Adrenal gland (tissue), 19 donors: ENCODE results near the gene POLR3GL. TPM values are rescaled to one million over a fixed set of nuclear protein-coding genes. Genes with fewer than 3 reads are reported as not detected.

Source experiments
- DNase-seq, 7 donors: peaks; one replicate each; pipeline ENCODE4 v3.0.0-alpha.2; 2019 to 2020
- H3K27ac ChIP-seq, 5 donors: fragments of 200-600 bp; sonication (generic) in 4 of 5; 1 replicate in 3 of 5; 2 replicates in 2 of 5; pipeline versions ENCODE4 v1.5.1 to v1.8.0; 2016 to 2020; ENCODE audit warnings: mild to moderate bottlenecking in 1 of 5
- H3K27me3 ChIP-seq: fragments of 200-600 bp; 2 replicates; pipeline ENCODE4 v1.8.0; 2021
- H3K36me3 ChIP-seq, 2 donors: fragments of 200-600 bp; replicated peaks in 1 of 2; 1 replicate in 1 of 2; 2 replicates in 1 of 2; pipeline versions ENCODE4 v1.5.1 to v1.8.0; 2018 to 2022
- H3K4me1 ChIP-seq, 2 donors: fragments of 200-600 bp; replicated peaks in 1 of 2; 1 replicate in 1 of 2; 2 replicates in 1 of 2; pipeline versions ENCODE4 v1.5.1 to v1.8.0; 2018 to 2021
- H3K4me3 ChIP-seq, 4 donors: fragments of 200-600 bp; sonication (generic) in 3 of 4; one replicate each; pipeline ENCODE4 v1.5.1; 2016 to 2018
- H3K9me3 ChIP-seq, 3 donors: fragments of 200-600 bp; sonication (generic) in 1 of 3; replicated peaks in 1 of 3; 1 replicate in 2 of 3; 2 replicates in 1 of 3; pipeline versions ENCODE4 v1.5.1 to v1.8.0; 2016 to 2021
- CTCF ChIP-seq, 6 experiments: fragments of 450-650 bp in 4 of 6; fragments of 200-600 bp in 2 of 6; sonication (generic) in 1 of 6; IDR thresholded peaks; 1 replicate in 5 of 6; 2 replicates in 1 of 6; pipeline versions ENCODE4 v1.5.1 to v1.8.0; 2016 to 2021; ENCODE audit warnings: antibody characterized with exemption in 6 of 6, mild to moderate bottlenecking in 2 of 6, moderate library complexity in 1 of 6
- POLR2A ChIP-seq, 2 donors: fragments of 450-650 bp; IDR thresholded peaks; one replicate each; pipeline ENCODE4 v1.6.1; 2017; ENCODE audit warnings: antibody characterized with exemption in 2 of 2, mild to moderate bottlenecking in 2 of 2, moderate library complexity in 1 of 2
- WGBS, 4 donors: extraction: QIAGEN DNeasy Blood & Tissue Kit in 2 of 4; methylation state at CpG; one replicate each; pipeline versions ENCODE4 v1.1.5 to v1.1.7; 2013 to 2017; 5-methylcytosine and 5-hydroxymethylcytosine counted together
- intact Hi-C, 2 donors: fragments of 100-400 bp; cut with DNase I; formaldehyde crosslinking; loops; one replicate each; pipeline versions ENCODE4 v1.14.1 to v1.15.0; 2022 to 2023
- long read RNA-seq, 10 donors: library from polyadenylated mRNA in 3 of 10; unstranded in 2 of 10; stranded (forward) in 1 of 10; transcript quantifications; one replicate each; pipeline ENCODE4 v2.0.0 and lab custom pipeline, GENCODE V29; 2021 to 2026
- polyA plus RNA-seq, 3 donors: library from polyadenylated mRNA; stranded (reverse); fragments of 200-250 nt in 2 of 3; fragments of 350-450 nt in 1 of 3; fragmentation: Illumina TruSeq in 1 of 3; extraction: RNeasy Lipid Tissue Mini Kit (QIAGEN cat#74804) in 1 of 3; gene quantifications; one replicate each; pipeline ENCODE4 v1.2.3, GENCODE V29; 2013 to 2014
- total RNA-seq, 9 donors: library from RNA; depleted of rRNA in 4 of 9; stranded (reverse); fragments of >200 nt in 4 of 9; fragments of 120-200 nt in 1 of 9; fragmentation: NEBNext Ultra II Directional in 1 of 9; extraction: Animal tissue kit (Norgen Biotek cat#: 25700) in 1 of 9; gene quantifications; one replicate each; pipeline versions ENCODE4 v1.1.0 to v1.2.4, GENCODE V29; 2013 to 2023
- donor health status: healthy with polysubstance abuse.
- donor health status: Bipolar disorder and iron deficiency.
- donor health status: DM: yes; HTN: yes; CAD: no.
- donor health status: DM: no; HTN: no; CAD: no.
- donor health status: DM: no; HTN: no; CAD: no.
- donor health status: DM: yes; HTN: yes; CAD: no.

Gene POLR3GL
- total RNA-seq, result 10 to 100 TPM; 18.4 to 35.2 (median 30.5) TPM
- 10 to 100 TPM; 36.0 to 48.7 (median 44.9) TPM for polyA plus RNA-seq
- long read RNA-seq, donor 1, transcript POLR3GL-202 (8 exons, 1,165 nt), result major isoform, 11 of 11 reads
- long read RNA-seq, donor 1, partial matches to known transcripts, result 0 of 11 reads
- long read RNA-seq, donor 1, other reads (novel, unspliced or antisense), result 0 of 11 reads
- long read RNA-seq, donor 2, transcript POLR3GL-202 (8 exons, 1,165 nt), result major isoform, 8 of 20 reads
- long read RNA-seq, donor 2, partial matches to known transcripts, result 12 of 20 reads
- long read RNA-seq, donor 2, other reads (novel, unspliced or antisense), result 0 of 20 reads
- long read RNA-seq, donor 3, transcript POLR3GL-202 (8 exons, 1,165 nt), result major isoform, 6 of 11 reads
- long read RNA-seq, donor 3, partial matches to known transcripts, result 5 of 11 reads
- long read RNA-seq, donor 3, other reads (novel, unspliced or antisense), result 0 of 11 reads
- long read RNA-seq, donor 4, transcript POLR3GL-202 (8 exons, 1,165 nt), result major isoform, 26 of 43 reads
- long read RNA-seq, donor 4, partial matches to known transcripts, result 13 of 43 reads
- long read RNA-seq, donor 4, other reads (novel, unspliced or antisense), result 3 of 43 reads
- long read RNA-seq, donor 5, transcript POLR3GL-202 (8 exons, 1,165 nt), result major isoform, 63 of 79 reads
- long read RNA-seq, donor 5, partial matches to known transcripts, result 4 of 79 reads
- long read RNA-seq, donor 5, other reads (novel, unspliced or antisense), result 11 of 79 reads
- long read RNA-seq, donor 6, transcript POLR3GL-202 (8 exons, 1,165 nt), result major isoform, 10 of 24 reads
- long read RNA-seq, donor 6, partial matches to known transcripts, result 13 of 24 reads
- long read RNA-seq, donor 6, other reads (novel, unspliced or antisense), result 1 of 24 reads
- long read RNA-seq, donor 7, partial matches to known transcripts, result 0 of 2 reads
- long read RNA-seq, donor 7, other reads (novel, unspliced or antisense), result 0 of 2 reads
- long read RNA-seq, donor 8, transcript POLR3GL-202 (8 exons, 1,165 nt), result major isoform, 8 of 14 reads
- long read RNA-seq, donor 8, partial matches to known transcripts, result 6 of 14 reads
- long read RNA-seq, donor 8, other reads (novel, unspliced or antisense), result 0 of 14 reads
- long read RNA-seq, donor 9, transcript POLR3GL-202 (8 exons, 1,165 nt), result major isoform, 8 of 8 reads
- long read RNA-seq, donor 9, partial matches to known transcripts, result 0 of 8 reads
- long read RNA-seq, donor 9, other reads (novel, unspliced or antisense), result 0 of 8 reads
- long read RNA-seq, donor 10, transcript POLR3GL-202 (8 exons, 1,165 nt), result major isoform, 5 of 6 reads
- long read RNA-seq, donor 10, partial matches to known transcripts, result 0 of 6 reads
- long read RNA-seq, donor 10, other reads (novel, unspliced or antisense), result 0 of 6 reads

GRCh38 chr1:145964328-145965118, at the start of gene POLR3GL, which contains the start of gene ANKRD34A:
TSS of gene POLR3GL (plus strand) at chr1:145964690. CDS start at chr1:145974866, 10,176 bp downstream.
TSS of gene ANKRD34A (minus strand) at chr1:145964575. CDS start at chr1:145961759, 2,816 bp downstream.
- intact Hi-C loops, result loop anchor here in 1 of 2 donors (5.0 to 10.0 kb wide), 2 partner anchors 47 to 70 kb away; partner anchors contain the start of gene PEX11B
- Histone ChIP-seq H3K9me3 (no peaks in the 10 kb centered on the region), H3K4me1 (peaks cover 26 to 48% of the 10 kb centered on the region in 2 donors), H3K4me3 (peak within 1 kb of the TSS; percentile 26 to 78 (median 53)), H3K36me3 (no peaks in the 10 kb centered on the region), H3K27me3 (no peaks in the 10 kb centered on the region), H3K27ac (peak within 1 kb of the TSS; percentile 80 to 91 (median 85))
- 0 to 1% (median 1%) methylated on average over 28 to 37 of the region's 37 CpGs for WGBS, 4 donors
- TF ChIP-seq CTCF (IDR thresholded peaks at IDR 0.05) (no peak), POLR2A (IDR thresholded peaks at IDR 0.05) (peak in 1 of 2 donors; percentile 98)
- peak; percentile 95 to 99 (median 98) for DNase-seq

GRCh38 chr1:145916745-145917144, 47.7 kb upstream of the POLR3GL start:
- H3K27me3 ChIP-seq, result no peaks in the 10 kb centered on the region
- peaks cover 8 to 28% of the 10 kb centered on the region in 2 donors for H3K4me1 ChIP-seq
- peaks cover 0 to 30% of the 10 kb centered on the region in 2 donors for H3K36me3 ChIP-seq
- TF ChIP-seq CTCF (IDR thresholded peaks at IDR 0.05) (no peak), POLR2A (IDR thresholded peaks at IDR 0.05) (no peak)
- DNase-seq, result peak in 2 of 7 donors; percentile 33 to 43
- H3K9me3 ChIP-seq, result no peaks in the 10 kb centered on the region
- WGBS, 4 donors, result 63 to 80% (median 68%) methylated on average over 5 of the region's 5 CpGs
- H3K27ac ChIP-seq, result peak overlapping the region in 1 of 5 donors; percentile 11
- intact Hi-C loops, result loop anchor here (5.0 kb wide), 2 partner anchors 51 to 91 kb away; no protein-coding TSS in a partner anchor
- no peak overlapping the region for H3K4me3 ChIP-seq

- Histone ChIP-seq H3K27ac (peak overlapping the region in 2 of 5 donors; percentile 85 to 89), H3K9me3 (no peaks in the 10 kb centered on the region), H3K27me3 (no peaks in the 10 kb centered on the region), H3K4me1 (peaks cover 8 to 32% of the 10 kb centered on the region in 2 donors), H3K36me3 (peaks cover 0 to 23% of the 10 kb centered on the region in 2 donors), H3K4me3 (peak overlapping the region in 2 of 4 donors; percentile 14 to 68)
- WGBS, 4 donors, result 82 to 86% (median 84%) methylated on average over 5 of the region's 5 CpGs
- intact Hi-C loops, result loop anchor here (5.0 kb wide), 2 partner anchors 50 to 90 kb away; no protein-coding TSS in a partner anchor
- peak in 1 of 7 donors; percentile 49 for DNase-seq
- no peak for TF ChIP-seq CTCF (IDR thresholded peaks at IDR 0.05)
- TF ChIP-seq POLR2A (IDR thresholded peaks at IDR 0.05), result no peak
These were observed 46.9 kb upstream of the POLR3GL start for GRCh38 chr1:145917595-145917994.
